SK-N-SH treated with all-trans-retinoic acid at 6 μM for 48 hours (cell line): ENCODE measurements around the gene PPP2R3B.
A peak's percentile ranks its signal among the peaks of the same experiment; 100 is the strongest.

Experiments
- ATAC-seq: fragments of 200-7000 bp; cut with Tn5 transposase; 3 replicates; pipeline ENCODE4 v1.9.1; 2020; ENCODE audit warnings: mild to moderate bottlenecking, moderate library complexity
- ARNTL ChIP-seq: fragments of 450-650 bp; formaldehyde crosslinking; IDR thresholded peaks from 2 replicates; pipeline ENCODE4 v1.5.0; 2020; ENCODE audit warnings: low read depth, mild to moderate bottlenecking, moderate library complexity, borderline replicate concordance
- BACH2 ChIP-seq: fragments of 250-450 bp; sonication (Bioruptor Pico); IDR thresholded peaks from 2 replicates; pipeline ENCODE4 v1.9.0; 2021; ENCODE audit warnings: mild to moderate bottlenecking, borderline replicate concordance
- CSDC2 ChIP-seq: fragments of 250-450 bp; sonication (Bioruptor Pico); IDR thresholded peaks from 2 replicates; pipeline ENCODE4 v1.5.0; 2020; ENCODE audit warnings: mild to moderate bottlenecking, moderate library complexity
- ESRRG ChIP-seq: fragments of 250-450 bp; sonication (Bioruptor Pico); IDR thresholded peaks from 2 replicates; pipeline ENCODE4 v1.6.1; 2021; ENCODE audit warnings: mild to moderate bottlenecking
- GLIS3 ChIP-seq: fragments of 250-450 bp; sonication (Bioruptor Pico); IDR thresholded peaks from 2 replicates; pipeline ENCODE4 v1.5.0; 2020; ENCODE audit warnings: mild to moderate bottlenecking, moderate library complexity
- ISL1 ChIP-seq: fragments of 250-450 bp; sonication (Bioruptor Pico); IDR thresholded peaks from 2 replicates; pipeline ENCODE4 v2.1.2; 2022; ENCODE audit warnings: mild to moderate bottlenecking, moderate library complexity
- OSR1 ChIP-seq: fragments of 250-450 bp; sonication (Bioruptor Pico); IDR thresholded peaks from 2 replicates; pipeline ENCODE4 v1.8.0; 2022; ENCODE audit warnings: moderate library complexity, mild to moderate bottlenecking, inconsistent platforms
- RARB ChIP-seq: fragments of 250-450 bp; sonication (Bioruptor Pico); IDR thresholded peaks from 2 replicates; pipeline ENCODE4 v1.8.0; 2021; ENCODE audit warnings: mild to moderate bottlenecking, moderate library complexity
- SNAI2 ChIP-seq: fragments of 250-450 bp; sonication (Bioruptor Pico); IDR thresholded peaks from 2 replicates; pipeline ENCODE4 v1.5.0; 2020; ENCODE audit warnings: mild to moderate bottlenecking, moderate library complexity
- TCF4 ChIP-seq: fragments of 250-450 bp; sonication (Bioruptor Pico); IDR thresholded peaks from 2 replicates; pipeline ENCODE4 v1.8.0; 2021; ENCODE audit warnings: mild to moderate bottlenecking, moderate library complexity, borderline replicate concordance
- TOX ChIP-seq: fragments of 250-450 bp; sonication (Bioruptor Pico); IDR thresholded peaks from 2 replicates; pipeline ENCODE4 v1.8.0; 2021; ENCODE audit warnings: mild to moderate bottlenecking, moderate library complexity, borderline replicate concordance
- ZC3H10 ChIP-seq: fragments of 250-450 bp; sonication (Bioruptor Pico); IDR thresholded peaks from 2 replicates; pipeline ENCODE4 v1.5.1; 2021; ENCODE audit warnings: mild to moderate bottlenecking, moderate library complexity
- ZFP3 ChIP-seq: fragments of 250-450 bp; sonication (Bioruptor Pico); IDR thresholded peaks from 2 replicates; pipeline ENCODE4 v1.5.0; 2020; ENCODE audit warnings: mild to moderate bottlenecking, moderate library complexity
- ZFP30 ChIP-seq: fragments of 450-650 bp; formaldehyde crosslinking; IDR thresholded peaks from 2 replicates; pipeline ENCODE4 v1.5.0; 2022; ENCODE audit warnings: mild to moderate bottlenecking, moderate library complexity
- ZNF565 ChIP-seq: fragments of 450-650 bp; formaldehyde crosslinking; conservative IDR thresholded peaks from 2 replicates; pipeline ENCODE4 v1.5.0; 2020; ENCODE audit warnings: low read depth, mild to moderate bottlenecking, moderate library complexity
- ZNF70 ChIP-seq: fragments of 450-650 bp; formaldehyde crosslinking; IDR thresholded peaks from 2 replicates; pipeline ENCODE4 v1.5.0; 2020; ENCODE audit warnings: mild to moderate bottlenecking, moderate library complexity
- ZNF8 ChIP-seq: fragments of 450-650 bp; formaldehyde crosslinking; IDR thresholded peaks from 2 replicates; pipeline ENCODE4 v1.5.0; 2020; ENCODE audit warnings: mild to moderate bottlenecking, moderate library complexity
- TF ChIP-seq, protein P1 (sequence below): fragments of 250-450 bp; sonication (Bioruptor Pico); IDR thresholded peaks from 2 replicates; pipeline ENCODE4 v1.5.0; 2020; ENCODE audit warnings: mild to moderate bottlenecking, moderate library complexity
- TF ChIP-seq, protein P2 (sequence below): fragments of 250-450 bp; sonication (Bioruptor Pico); IDR thresholded peaks from 2 replicates; pipeline ENCODE4 v1.8.0; 2020; ENCODE audit warnings: mild to moderate bottlenecking, moderate library complexity, borderline replicate concordance
- TF ChIP-seq, protein P3 (sequence below): fragments of 250-450 bp; sonication (Bioruptor Pico); IDR thresholded peaks from 2 replicates; pipeline ENCODE4 v1.5.1; 2021; ENCODE audit warnings: mild to moderate bottlenecking, moderate library complexity

Gene PPP2R3B

DNA sequence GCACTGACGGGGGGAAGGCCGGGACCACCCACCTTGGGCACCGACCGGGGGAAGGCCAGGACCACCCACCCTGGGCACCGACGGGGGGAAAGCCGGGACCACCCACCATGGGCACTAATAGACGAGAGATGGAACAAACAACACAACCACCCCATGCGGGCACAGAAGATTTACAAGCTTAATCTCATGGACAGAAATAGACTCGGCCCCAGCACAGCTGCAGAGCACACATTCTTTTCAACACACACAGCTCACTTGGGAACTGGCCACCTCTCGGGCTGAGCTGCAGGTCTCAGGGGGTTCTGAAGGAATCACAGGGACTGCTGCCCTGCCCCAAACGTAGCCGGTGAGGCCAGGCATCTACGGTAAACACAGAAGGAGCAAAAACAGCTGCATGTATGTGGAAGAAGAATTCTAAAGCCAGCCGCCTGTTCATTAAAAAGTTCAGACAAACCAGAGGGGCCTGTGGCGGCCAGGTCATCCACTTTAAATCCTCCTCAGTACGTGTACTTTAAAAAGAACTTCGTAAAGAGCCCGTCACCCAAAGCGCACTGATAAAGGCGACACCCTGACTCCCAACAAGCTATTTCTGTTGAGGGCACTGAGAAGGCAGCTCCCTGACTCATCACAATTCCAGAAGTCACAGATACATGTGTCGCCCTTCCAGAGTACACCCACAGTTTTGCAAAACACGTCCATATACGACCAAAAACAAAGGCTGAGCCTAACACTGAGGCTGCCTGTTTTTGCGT is 17.7 kb downstream of the PPP2R3B start:
- peak; percentile 55 for ATAC-seq
- TF ChIP-seq ZNF70 (no peak), ARNTL (CRISPR knock-in tag) (no peak), BACH2 (CRISPR knock-in tag) (no peak), TOX (CRISPR knock-in tag) (no peak), ZFP3 (CRISPR knock-in tag) (no peak)
- TF ChIP-seq, protein P1, sequence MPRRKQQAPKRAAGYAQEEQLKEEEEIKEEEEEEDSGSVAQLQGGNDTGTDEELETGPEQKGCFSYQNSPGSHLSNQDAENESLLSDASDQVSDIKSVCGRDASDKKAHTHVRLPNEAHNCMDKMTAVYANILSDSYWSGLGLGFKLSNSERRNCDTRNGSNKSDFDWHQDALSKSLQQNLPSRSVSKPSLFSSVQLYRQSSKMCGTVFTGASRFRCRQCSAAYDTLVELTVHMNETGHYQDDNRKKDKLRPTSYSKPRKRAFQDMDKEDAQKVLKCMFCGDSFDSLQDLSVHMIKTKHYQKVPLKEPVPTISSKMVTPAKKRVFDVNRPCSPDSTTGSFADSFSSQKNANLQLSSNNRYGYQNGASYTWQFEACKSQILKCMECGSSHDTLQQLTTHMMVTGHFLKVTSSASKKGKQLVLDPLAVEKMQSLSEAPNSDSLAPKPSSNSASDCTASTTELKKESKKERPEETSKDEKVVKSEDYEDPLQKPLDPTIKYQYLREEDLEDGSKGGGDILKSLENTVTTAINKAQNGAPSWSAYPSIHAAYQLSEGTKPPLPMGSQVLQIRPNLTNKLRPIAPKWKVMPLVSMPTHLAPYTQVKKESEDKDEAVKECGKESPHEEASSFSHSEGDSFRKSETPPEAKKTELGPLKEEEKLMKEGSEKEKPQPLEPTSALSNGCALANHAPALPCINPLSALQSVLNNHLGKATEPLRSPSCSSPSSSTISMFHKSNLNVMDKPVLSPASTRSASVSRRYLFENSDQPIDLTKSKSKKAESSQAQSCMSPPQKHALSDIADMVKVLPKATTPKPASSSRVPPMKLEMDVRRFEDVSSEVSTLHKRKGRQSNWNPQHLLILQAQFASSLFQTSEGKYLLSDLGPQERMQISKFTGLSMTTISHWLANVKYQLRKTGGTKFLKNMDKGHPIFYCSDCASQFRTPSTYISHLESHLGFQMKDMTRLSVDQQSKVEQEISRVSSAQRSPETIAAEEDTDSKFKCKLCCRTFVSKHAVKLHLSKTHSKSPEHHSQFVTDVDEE (CRISPR knock-in tag), result no peak
- TF ChIP-seq, protein P2, sequence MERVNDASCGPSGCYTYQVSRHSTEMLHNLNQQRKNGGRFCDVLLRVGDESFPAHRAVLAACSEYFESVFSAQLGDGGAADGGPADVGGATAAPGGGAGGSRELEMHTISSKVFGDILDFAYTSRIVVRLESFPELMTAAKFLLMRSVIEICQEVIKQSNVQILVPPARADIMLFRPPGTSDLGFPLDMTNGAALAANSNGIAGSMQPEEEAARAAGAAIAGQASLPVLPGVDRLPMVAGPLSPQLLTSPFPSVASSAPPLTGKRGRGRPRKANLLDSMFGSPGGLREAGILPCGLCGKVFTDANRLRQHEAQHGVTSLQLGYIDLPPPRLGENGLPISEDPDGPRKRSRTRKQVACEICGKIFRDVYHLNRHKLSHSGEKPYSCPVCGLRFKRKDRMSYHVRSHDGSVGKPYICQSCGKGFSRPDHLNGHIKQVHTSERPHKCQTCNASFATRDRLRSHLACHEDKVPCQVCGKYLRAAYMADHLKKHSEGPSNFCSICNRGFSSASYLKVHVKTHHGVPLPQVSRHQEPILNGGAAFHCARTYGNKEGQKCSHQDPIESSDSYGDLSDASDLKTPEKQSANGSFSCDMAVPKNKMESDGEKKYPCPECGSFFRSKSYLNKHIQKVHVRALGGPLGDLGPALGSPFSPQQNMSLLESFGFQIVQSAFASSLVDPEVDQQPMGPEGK (CRISPR knock-in tag), result no peak

DNA sequence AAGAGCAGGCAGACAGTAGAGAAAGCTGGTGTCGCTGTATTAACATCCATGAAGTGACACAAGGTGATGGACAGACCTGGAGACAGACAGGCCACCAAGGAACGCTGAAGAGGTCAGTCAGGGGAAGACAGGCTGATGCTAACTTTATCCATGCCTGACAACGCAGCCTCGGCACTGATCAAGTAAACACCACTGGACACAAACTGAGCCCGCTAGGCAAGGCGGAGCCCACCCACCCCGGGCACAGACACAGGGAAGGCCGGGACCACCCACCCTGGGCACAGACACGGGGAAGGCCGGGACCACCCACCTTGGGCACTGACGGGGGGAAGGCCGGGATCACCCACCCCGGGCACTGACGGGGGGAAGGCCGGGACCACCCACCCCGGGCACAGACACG is 18.8 kb downstream of the PPP2R3B start:
- no peak for TF ChIP-seq ZNF70
- TF ChIP-seq, all 23 proteins: peak for 0
- no peak for ATAC-seq

DNA sequence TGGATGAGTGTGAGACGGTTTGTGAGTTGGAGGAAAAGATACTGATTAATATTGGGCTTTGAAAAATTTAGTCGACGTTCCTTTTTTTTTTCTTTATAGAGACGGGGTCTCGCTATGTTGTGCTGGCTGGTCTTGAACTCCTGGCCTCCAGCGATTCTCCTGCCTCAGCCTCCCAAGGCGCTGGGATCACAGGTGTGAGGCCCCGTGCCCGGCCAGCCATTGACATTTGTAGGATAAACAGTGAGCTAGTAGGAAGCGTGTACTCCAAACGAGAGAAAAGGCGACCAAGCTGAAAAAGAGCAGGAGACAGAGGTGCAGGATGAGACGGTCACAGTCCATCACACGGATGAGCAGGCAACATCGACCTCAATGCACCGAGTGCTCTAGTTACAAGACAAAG is 19.4 kb downstream of the PPP2R3B start:
- TF ChIP-seq GLIS3 (no peak), ZNF70 (no peak), ZNF565 (CRISPR knock-in tag) (no peak), CSDC2 (CRISPR knock-in tag) (no peak), TOX (CRISPR knock-in tag) (no peak)
- TF ChIP-seq, protein P3, sequence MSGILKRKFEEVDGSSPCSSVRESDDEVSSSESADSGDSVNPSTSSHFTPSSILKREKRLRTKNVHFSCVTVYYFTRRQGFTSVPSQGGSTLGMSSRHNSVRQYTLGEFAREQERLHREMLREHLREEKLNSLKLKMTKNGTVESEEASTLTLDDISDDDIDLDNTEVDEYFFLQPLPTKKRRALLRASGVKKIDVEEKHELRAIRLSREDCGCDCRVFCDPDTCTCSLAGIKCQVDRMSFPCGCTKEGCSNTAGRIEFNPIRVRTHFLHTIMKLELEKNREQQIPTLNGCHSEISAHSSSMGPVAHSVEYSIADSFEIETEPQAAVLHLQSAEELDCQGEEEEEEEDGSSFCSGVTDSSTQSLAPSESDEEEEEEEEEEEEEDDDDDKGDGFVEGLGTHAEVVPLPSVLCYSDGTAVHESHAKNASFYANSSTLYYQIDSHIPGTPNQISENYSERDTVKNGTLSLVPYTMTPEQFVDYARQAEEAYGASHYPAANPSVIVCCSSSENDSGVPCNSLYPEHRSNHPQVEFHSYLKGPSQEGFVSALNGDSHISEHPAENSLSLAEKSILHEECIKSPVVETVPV, result no peak
- no peak for ATAC-seq

DNA sequence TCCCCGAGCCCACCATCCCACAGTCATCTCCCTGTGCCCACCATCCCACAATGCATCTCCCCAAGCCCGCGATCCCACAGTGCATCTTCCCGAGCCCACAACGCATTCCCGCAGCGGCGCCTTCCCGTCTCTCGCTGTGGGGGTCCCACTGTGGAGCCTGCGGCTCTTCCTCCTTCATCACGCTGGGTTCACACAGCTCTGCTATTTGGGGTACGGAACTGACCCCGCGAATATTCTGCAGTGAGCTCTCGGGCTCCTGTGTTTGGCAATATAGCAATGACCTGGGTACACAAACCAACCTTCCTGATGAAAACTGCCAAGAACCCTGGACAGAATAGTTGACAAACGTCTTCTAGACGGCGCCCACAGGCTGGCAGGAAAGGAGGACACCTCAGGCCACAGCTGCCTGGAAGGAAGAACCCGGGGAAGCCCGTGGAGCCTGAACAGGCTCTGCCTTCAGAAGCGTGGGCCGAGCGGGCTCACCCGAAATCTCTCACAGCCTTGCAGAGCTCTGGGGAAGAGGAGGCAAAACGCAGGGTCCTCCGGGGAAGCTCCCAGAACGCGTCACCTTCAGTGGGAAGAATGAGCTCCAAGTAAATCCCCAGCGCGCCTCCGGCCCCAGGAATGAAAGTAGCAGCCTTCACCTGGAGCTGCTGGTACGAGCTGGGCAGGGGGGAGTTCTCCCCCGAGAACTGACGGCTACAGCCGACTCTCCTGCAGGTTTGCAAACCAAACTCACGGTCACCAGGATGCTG is 22.9 kb downstream of the PPP2R3B start:
- TF ChIP-seq ZFP3 (CRISPR knock-in tag) (no peak), TCF4 (no peak), ZNF70 (no peak), SNAI2 (CRISPR knock-in tag) (no peak), ZNF8 (CRISPR knock-in tag) (no peak), ISL1 (no peak), BACH2 (CRISPR knock-in tag) (no peak), ZFP30 (CRISPR knock-in tag) (no peak), CSDC2 (CRISPR knock-in tag) (no peak), RARB (CRISPR knock-in tag) (no peak), ESRRG (CRISPR knock-in tag) (no peak), TOX (CRISPR knock-in tag) (no peak), ZNF565 (CRISPR knock-in tag) (no peak), OSR1 (CRISPR knock-in tag) (no peak), ZC3H10 (no peak)
- TF ChIP-seq, protein P2 (CRISPR knock-in tag), result no peak
- TF ChIP-seq, protein P1 (CRISPR knock-in tag), result no peak
- TF ChIP-seq, protein P3, result no peak
- ATAC-seq, result no peak
